GM19452 (cell line): ENCODE measurements around the gene PNMA6E.

ENCODE experiments used
- ATAC-seq: cut with Tn5 transposase; IDR thresholded peaks from one replicate; pipeline ENCODE4 v1.9.1; 2021; ENCODE audit not compliant: unreplicated experiment

Gene PNMA6E

DNA sequence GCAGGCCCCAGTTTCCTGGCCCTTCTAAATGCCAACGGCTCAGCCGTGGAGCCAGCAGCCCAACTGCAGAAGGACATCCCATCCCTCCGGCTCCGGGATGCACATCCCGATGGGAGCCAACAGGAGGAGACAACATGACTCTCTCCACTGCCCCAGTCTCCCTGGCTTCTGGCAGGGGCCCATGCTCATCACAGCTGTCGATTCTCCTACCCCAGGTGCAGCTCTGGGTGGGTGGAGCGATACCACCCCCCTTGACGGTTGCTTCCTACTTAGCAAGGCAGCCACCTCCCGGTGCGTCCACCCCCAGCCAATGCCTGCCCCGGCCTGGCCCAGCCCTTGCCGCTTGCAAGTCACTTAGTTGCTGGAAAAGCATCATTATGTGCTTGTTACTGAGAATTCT is 47.7 kb downstream of the PNMA6E start:
- no peak for ATAC-seq

DNA sequence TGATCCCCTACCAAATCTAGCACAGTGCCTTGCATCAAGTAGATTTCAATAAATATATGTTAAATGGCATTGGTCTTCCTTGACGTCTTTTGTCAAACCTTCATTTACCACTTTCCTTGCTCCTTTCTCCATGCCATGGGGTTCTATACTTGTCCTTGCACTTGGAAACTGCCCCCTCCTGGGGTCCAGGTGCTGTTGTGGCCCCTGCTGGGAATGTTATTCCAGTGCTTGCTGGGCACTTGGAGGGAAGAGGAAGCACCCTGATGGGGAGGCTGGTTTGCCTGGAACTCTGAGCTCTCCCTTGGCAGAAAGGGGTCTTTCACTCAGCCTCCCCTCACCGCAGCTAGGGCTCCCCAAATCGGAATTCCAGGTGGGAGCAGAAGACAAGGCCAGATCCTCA is 48.3 kb downstream of the PNMA6E start:
- ATAC-seq, result no peak

DNA sequence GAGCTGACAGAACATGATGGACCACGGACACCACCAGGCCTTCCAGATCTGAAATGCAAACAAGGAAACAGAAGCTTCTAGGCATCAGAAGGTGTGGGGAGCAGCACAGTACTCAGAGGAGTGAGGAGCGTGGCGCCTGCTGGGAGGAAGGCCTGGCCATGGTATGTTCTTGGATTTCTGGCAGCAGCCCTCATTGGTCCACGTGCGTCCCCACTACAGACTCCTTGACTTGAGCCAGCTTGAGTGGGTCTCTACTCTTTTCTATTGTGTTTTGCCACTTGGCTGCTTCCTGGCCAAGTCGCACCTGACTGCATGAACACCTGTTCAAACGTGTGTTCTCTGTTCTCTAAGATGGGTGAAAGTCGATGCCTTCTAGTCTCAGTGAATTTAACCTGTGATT is 49.2 kb downstream of the PNMA6E start:
- no peak for ATAC-seq

DNA sequence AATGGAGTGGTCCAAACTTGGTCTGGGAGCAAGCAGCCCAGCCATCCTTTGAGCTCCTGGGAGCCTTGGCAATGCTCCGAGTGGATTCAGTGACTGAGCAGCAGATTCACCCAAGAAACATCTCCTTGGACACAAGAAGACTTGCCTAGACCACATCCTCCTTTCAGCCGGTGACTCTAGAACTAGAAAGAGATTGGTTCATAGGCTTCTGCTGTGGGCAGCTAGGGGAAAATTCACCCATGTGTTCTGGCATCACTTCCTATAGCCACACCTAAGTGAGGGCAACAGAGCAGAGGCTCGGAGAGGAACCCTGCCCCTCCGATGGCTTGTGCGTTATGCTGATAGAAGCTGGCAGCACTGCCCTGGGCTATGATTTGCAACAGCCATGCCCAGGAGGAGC is 51.2 kb downstream of the PNMA6E start:
- no peak for ATAC-seq

DNA sequence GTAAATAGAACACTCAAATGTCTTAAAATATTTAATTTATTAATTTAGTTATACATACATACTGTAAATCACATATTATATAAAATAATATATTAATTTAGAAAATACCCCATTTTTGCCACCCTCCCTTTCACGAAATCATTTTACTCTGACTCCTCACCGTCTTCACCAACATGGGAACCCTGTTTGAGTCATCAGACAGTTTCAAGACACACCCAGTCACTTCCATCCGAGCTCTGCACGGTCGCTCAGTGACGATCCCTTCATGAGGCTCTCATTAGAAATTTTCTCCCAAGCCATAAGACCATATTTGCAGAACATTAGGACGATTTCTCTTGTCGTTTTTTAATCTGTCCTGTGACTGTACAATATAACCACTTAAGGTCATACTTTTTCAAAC is 52.7 kb downstream of the PNMA6E start:
- no peak for ATAC-seq

DNA sequence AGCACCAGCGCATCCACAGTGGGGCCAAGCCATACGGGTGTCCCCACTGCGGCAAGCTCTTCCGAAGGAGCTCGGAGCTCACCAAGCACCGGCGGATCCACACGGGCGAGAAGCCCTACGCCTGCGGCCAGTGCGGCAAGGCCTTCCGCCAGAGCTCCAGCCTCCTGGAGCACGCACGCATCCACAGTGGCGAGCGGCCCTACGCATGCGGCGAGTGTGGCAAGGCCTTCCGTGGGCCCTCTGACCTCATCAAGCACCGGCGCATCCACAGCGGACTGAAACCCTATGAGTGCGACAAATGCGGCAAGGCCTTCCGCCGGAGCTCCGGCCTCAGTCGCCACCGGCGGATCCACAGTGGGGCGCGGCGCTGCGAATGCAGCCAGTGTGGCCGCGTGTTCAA is 53.6 kb downstream of the PNMA6E start:
- no peak for ATAC-seq
